ENCODE data around the gene ATL1.

ATL1 gene

GRCh38 chr14:50559990-50560930 lies at the start of gene ATL1:
Gene ATL1 (plus strand): TSS chr14:50560145. CDS start chr14:50560266, 121 bp downstream.
- DNase-seq, result no peak

- DNase-seq, result no peak
Measured at GRCh38 chr14:50510157-50510556, 49.8 kb upstream of the ATL1 start.

- DNase-seq, result no peak
Measured at GRCh38 chr14:50512463-50512862, 47.5 kb upstream of the ATL1 start.

GRCh38 chr14:50516091-50516490 lies 43.9 kb upstream of the ATL1 start:
- DNase-seq, result no peak

GRCh38 chr14:50520947-50521815 lies 38.8 kb upstream of the ATL1 start:
- DNase-seq, result no peak

GRCh38 chr14:50521912-50522341 lies 38.0 kb upstream of the ATL1 start:
- DNase-seq, result no peak

GRCh38 chr14:50523271-50524041 lies 36.5 kb upstream of the ATL1 start:
- no peak for DNase-seq

- no peak for DNase-seq
Measured at GRCh38 chr14:50524060-50524459, 35.9 kb upstream of the ATL1 start.

GRCh38 chr14:50524731-50525515 lies 35.0 kb upstream of the ATL1 start:
- DNase-seq, result peak; percentile 22

- DNase-seq, result no peak
Measured at GRCh38 chr14:50528000-50528399, 31.9 kb upstream of the ATL1 start.

- no peak for DNase-seq
Measured at GRCh38 chr14:50529288-50530179, 30.4 kb upstream of the ATL1 start.

- DNase-seq, result no peak
Measured at GRCh38 chr14:50530358-50530757, 29.6 kb upstream of the ATL1 start.

GRCh38 chr14:50530794-50531365 lies 29.1 kb upstream of the ATL1 start:
- DNase-seq, result no peak

GRCh38 chr14:50531595-50532501 lies 28.1 kb upstream of the ATL1 start:
- DNase-seq, result peak; percentile 29

- DNase-seq, result peak; percentile 62
Measured at GRCh38 chr14:50532502-50533240, 27.3 kb upstream of the ATL1 start, which contains the start of gene MAP4K5. Gene MAP4K5 (minus strand): TSS chr14:50532569. CDS start chr14:50532049, 520 bp downstream.

- peak; percentile 63 for DNase-seq
Measured at GRCh38 chr14:50533241-50533705, 26.7 kb upstream of the ATL1 start.

GRCh38 chr14:50533806-50534205 lies 26.1 kb upstream of the ATL1 start:
- no peak for DNase-seq

- DNase-seq, result no peak
Measured at GRCh38 chr14:50534416-50534815, 25.5 kb upstream of the ATL1 start.
